GM12872 (cell line): Measurements from ENCODE around the gene KHSRP.

Experiments
- TF ChIP-seq, protein P1 (sequence below): IDR thresholded peaks from 3 replicates; pipeline ENCODE4 v1.5.1; 2011; ENCODE audit warnings: low read depth, mild to moderate bottlenecking, low read length, moderate library complexity; ENCODE audit not compliant: insufficient read depth

KHSRP gene

DNA sequence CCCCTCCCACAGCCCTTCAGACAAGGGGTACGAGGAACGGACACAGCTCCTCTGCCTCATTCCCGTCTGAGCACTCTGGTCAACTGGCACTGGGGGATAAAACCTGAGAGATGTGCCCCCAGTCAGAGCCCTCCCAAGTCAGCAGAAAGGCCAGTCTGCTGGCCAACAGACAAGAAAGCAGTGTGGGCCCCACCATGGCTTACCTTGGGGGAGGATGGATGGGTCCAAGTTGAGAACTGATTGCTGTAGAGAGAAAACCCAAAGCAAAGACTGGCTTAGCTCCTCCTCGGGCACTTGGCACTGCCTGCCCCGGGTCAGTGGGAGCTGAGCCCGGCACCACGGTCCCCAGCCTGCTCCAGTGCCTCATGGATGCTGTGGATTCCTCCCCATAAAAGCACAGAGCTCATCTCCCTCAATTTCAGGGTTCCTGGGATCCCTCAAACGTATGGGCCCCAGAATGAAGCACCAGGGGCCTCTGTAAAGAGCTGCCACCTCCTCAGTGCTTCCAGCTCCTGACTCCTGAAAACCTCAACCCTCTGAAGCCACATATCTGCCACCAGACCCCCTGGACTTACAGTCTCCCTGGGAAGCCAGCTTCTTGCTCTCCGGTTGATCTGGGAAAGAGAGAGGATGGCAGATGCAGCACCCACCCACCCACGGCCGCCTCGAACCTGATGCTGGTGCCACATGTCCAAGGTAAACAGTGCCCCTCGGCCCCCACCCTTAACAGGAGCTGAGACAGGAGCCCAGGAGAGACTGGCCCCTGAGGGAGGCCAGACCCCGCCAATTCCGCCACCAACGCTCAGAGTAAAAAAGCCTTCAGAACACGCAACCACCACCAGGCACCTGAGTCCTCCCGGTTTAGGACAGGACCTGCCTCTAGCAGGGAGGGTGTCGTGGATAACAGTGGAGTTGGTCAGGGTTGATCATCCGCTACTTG is 3.3 kb downstream of the KHSRP start:
- TF ChIP-seq, protein P1, sequence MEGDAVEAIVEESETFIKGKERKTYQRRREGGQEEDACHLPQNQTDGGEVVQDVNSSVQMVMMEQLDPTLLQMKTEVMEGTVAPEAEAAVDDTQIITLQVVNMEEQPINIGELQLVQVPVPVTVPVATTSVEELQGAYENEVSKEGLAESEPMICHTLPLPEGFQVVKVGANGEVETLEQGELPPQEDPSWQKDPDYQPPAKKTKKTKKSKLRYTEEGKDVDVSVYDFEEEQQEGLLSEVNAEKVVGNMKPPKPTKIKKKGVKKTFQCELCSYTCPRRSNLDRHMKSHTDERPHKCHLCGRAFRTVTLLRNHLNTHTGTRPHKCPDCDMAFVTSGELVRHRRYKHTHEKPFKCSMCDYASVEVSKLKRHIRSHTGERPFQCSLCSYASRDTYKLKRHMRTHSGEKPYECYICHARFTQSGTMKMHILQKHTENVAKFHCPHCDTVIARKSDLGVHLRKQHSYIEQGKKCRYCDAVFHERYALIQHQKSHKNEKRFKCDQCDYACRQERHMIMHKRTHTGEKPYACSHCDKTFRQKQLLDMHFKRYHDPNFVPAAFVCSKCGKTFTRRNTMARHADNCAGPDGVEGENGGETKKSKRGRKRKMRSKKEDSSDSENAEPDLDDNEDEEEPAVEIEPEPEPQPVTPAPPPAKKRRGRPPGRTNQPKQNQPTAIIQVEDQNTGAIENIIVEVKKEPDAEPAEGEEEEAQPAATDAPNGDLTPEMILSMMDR: no peak

DNA sequence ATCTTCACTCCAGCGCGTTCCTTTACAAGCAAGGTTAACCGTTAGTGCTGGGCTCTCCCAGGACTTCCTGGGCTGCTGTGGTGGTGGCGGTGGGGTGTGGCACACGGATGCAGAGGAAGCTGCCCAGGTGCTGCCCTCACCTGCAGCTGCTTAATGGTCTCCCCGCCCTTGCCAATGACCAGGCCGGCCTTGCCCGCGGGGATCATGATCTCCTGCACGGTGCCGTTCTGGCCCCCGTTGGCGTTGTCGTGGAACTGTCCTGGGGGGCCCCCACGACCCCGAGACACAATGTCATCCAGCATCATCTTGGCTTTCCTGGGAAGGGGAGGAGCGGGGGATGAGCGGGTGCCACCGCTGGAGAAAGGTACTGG is 6.1 kb downstream of the KHSRP start:
- TF ChIP-seq, protein P1: no peak

DNA sequence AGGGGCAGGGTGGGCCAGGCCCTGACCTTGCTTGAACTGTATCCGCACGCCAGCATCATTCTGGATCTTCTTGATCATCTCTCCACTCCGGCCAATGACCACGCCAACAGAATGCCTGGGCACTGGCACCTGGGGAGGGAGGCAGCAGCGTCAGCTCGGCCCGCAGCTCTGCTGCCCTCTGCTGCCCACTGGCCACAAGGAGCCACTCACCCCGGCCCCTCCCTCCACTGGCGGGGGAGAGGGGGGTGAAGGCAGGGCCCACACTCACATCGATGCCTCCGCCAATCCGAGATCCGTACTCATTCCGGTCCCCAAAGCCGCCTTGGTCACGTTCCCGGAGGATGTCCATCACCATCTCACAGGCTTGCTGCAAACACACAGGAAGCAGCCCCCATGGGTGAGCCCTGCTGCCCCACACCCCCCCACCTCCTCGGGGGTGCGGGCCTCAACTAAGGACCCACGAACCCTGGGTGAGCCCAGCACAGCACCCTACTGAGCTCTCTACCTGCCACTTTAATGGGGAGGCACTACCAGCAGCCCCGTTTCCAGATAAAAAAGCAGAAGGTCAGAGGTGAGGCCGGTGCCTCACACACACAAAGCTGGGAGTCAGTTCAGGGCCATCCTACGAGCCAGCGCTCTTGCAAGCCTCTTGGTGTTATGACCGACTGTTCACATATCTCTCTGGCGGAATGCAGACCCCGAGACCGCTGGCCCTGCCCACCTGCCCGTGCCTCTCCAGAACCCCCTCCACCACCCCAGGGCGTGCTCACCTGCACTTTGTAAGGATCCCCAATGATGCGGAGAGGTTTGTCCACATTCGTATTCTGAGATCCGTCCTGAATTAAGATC is 6.7 kb downstream of the KHSRP start:
- TF ChIP-seq, protein P1: 0 out of 3 replicates have a peak, but pooled peaks have one; percentile 10

DNA sequence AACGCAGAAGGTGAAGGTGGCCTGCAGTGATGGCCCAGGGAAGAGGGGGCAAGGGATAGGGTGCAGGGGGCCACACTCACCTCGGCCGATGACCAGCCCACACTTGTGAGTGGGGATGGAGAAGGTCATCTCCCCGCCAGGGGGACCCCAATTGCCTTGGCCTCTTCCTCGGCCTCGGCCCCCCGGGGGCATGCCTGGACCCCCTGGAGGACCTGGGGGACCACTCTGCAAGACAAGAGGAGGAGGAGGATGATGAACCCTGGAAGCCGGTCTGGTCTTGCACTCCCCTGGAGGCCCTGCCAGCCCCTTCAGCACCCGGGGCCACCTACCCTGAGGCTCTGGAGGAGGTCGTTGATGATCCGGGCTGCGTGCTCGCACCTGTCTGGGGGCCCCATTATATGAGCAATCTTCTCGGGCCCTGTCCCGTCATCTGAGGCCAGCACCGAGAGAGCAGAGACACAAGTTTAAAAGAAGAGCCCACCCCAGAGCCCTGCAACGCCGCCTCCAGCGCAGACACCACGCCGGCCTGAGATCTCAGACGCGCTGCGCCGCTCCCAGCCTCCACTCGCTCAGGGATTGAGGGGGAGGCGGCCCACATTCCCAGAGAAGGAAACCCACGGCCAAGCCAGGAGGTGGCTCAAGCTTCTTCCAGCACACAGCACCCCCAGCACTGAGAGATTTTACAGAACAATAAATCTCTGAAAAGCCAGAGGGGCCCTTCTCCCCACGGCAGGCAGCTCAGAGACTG is 7.8 kb downstream of the KHSRP start:
- TF ChIP-seq, protein P1: no peak

DNA sequence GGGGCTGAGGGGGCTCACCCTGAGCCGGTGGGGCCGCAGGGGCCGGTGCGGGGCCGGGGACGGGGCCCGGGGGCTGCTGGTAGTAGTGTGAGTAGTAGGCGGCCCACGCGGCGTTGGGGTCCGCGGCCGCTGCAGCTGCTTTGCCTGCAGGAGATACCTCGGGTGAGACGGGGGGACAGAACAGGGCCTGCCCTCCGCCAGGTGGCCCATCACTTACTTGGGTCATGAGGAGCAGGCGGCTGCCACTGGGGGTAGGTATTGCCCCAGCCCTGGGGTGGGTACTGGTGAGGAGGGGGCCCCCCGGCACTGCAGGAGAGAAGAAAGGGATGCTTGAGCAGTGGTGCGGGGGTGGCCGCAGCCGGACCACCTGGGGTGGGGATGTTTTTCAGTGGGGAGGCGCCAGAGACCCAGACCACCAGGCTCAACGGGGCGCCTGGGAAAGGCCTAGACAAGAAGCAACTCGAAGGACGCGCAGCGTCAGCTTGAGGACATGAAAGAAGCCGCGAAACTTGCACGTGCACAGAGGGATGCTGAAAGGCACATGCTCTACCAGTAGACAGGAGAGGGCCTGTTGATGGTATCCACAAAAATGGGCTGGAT is 8.9 kb downstream of the KHSRP start:
- TF ChIP-seq, protein P1: no peak

DNA sequence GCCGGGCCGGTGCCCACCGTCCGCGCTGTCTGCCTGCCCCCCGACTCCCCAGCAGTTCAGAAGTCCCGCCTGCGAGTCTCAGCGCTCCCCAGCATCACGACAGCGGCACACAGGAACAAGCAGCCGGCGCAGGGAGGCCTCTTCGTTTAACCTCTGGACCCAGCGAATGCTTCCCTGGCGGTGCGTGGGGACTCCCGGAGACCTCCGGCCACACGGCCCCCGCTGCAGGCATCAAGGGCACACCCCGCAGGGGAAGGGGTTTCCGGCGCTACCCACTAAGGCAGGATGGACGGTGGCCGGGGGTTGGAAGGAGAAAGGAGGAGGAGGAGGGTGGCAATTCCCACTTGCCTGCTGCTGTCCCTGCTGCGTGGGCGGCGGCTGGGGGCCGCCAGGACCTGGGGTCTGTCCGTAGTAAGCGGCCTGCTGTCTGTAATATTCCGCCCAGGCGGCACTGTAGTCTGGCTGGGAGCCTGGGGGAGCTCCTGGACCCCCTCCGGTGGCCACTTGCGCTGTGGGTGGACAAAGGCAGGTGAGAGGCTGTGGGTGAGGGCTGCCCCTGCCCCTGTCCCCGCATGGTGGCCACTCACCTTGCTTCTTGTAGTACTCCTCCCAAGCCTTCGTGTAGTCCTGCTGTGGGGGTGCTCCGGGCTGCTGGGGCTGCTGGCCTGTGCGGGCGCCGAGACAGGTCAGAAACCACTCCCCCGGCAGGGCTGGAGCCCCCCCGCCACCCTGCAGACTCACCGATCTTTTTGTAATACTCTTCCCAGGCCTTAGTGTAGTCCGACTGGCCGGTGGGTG is 9.6 kb downstream of the KHSRP start:
- TF ChIP-seq, protein P1: no peak
